ENCODE measurements around the gene TXNRD2. TPM values are rescaled to one million over a fixed set of nuclear protein-coding genes. Genes with fewer than 3 reads are reported as not detected.

Gene TXNRD2
- total RNA-seq, 4 donors from 2014 or later: 16.7 to 33.1 (median 20.3) TPM

DNA sequence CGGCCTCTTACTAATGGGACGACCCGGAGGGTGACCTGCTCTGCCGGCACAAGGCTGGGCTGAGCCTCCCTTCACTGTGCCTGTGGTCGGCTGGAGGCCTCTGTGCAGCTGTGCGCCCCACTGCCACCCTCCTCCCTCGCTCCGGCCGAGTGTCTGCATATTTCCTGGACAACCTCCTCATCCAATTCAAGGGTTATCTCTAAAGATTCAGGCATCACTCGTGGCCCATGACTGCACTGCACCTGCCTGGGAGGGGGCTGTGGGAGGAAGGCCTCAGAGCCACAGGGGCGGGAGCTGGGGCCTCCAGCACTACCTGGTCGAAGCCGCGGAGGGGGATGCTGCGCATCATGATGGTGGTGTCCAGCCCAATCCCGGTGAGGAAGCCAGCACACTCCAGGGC lies 43.9 kb downstream of the TXNRD2 start:
- Histone ChIP-seq H3K27ac (no peak overlapping the region), H3K4me3 (no peak overlapping the region), H3K4me1 (peaks cover 0 to 4% (median 0%) of the 10 kb centered on the region in 3 donors), H3K36me3 (peaks cover 0 to 95% of the 10 kb centered on the region in 2 donors), H3K9me3 (no peaks in the 10 kb centered on the region), H3K27me3 (no peaks in the 10 kb centered on the region)
- 96% methylated on average over 5 of the region's 16 CpGs; no CpG with 5 or more reads in 1 of the 2 donors for WGBS, 2 donors (ENCODE audit: low coverage in 1 of 2)
- TF ChIP-seq, protein P1, sequence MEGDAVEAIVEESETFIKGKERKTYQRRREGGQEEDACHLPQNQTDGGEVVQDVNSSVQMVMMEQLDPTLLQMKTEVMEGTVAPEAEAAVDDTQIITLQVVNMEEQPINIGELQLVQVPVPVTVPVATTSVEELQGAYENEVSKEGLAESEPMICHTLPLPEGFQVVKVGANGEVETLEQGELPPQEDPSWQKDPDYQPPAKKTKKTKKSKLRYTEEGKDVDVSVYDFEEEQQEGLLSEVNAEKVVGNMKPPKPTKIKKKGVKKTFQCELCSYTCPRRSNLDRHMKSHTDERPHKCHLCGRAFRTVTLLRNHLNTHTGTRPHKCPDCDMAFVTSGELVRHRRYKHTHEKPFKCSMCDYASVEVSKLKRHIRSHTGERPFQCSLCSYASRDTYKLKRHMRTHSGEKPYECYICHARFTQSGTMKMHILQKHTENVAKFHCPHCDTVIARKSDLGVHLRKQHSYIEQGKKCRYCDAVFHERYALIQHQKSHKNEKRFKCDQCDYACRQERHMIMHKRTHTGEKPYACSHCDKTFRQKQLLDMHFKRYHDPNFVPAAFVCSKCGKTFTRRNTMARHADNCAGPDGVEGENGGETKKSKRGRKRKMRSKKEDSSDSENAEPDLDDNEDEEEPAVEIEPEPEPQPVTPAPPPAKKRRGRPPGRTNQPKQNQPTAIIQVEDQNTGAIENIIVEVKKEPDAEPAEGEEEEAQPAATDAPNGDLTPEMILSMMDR (IDR thresholded peaks at IDR 0.05): no peak
- TF ChIP-seq EP300 (IDR thresholded peaks at IDR 0.05) (no peak), POLR2AphosphoS5 (IDR thresholded peaks at IDR 0.05) (no peak), POLR2A (IDR thresholded peaks at IDR 0.05) (no peak)
- ATAC-seq: no peak

DNA sequence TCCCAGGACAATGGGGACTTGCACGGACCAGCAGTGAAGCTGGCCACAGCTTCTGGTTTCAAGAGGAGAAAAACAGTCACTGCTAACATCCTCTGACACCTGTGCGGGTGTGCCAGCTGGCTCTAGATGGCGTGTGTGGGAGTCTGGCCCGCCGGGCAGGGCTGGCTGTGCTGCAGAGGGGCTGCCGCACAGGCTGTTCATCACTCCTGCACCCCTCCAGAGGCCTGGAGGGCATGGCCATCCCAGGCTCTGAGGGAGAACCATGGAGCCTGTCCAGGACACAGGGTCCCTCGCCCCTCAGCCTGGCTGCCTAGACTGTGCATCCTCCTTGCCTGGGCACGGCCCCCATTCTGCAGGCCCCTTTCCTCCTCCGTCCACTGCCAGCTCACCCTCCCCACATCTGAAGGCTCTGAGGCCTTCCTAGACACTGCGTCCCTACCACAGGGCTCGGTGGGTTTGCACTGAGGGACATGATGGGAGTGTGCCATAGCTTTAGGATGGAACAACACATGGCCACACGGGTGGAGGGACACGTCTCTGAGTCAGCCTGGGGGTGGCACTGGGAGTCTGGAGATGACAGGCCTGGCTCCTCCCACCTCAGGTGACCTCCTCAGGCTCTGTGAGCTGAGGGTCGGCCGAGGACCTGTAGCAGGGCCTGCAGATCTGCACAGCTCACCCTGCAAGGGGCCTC lies 44.8 kb downstream of the TXNRD2 start:
- Histone ChIP-seq H3K27me3 (no peaks in the 10 kb centered on the region), H3K4me1 (peaks cover 0 to 13% (median 2%) of the 10 kb centered on the region in 3 donors), H3K27ac (no peak overlapping the region), H3K36me3 (peaks cover 0 to 93% of the 10 kb centered on the region in 2 donors), H3K4me3 (no peak overlapping the region), H3K9me3 (no peaks in the 10 kb centered on the region)
- no peak for TF ChIP-seq EP300 (IDR thresholded peaks at IDR 0.05)
- TF ChIP-seq, protein P1 (IDR thresholded peaks at IDR 0.05): no peak
- TF ChIP-seq POLR2AphosphoS5 (IDR thresholded peaks at IDR 0.05): no peak
- no peak for TF ChIP-seq POLR2A (IDR thresholded peaks at IDR 0.05)
- no peak for ATAC-seq
- WGBS, 2 donors (ENCODE audit: low coverage in 1 of 2): no CpG with 5 or more reads among the region's 15 CpGs

DNA sequence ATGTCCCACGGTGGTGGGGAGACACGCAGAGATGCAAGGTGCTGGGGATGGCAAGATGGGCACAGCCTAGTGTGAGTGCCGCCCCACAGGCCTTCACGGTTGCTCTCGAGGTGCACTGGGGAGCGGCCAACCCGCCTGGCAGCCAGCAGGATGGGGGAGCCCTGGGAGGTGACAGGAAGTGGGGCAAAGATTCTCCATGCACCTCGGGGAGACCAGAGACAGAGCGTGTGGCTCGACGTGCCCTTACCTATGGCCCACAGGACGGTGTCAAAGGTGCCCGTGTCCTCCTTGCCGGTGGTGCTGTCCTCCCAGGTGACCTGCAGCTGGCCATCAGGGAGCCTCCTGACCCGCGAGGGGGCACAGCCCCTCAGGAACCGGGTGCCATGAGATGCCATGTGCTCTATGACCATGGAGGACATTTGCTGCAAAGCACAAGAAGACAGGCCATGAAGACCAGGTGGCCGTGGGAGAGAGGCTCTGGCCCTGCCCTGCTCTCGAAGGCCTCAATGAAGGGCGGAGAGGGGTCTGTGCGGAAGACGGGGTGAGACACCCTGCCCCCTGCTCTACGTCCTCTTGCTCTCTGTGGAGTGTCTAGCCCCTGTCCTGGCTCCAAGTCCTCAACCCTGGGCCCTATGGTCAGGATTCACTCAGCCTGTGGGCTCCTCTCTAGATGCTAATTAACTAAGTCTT lies 46.3 kb downstream of the TXNRD2 start:
- Histone ChIP-seq H3K27me3 (no peaks in the 10 kb centered on the region), H3K4me3 (no peak overlapping the region), H3K9me3 (no peaks in the 10 kb centered on the region), H3K27ac (no peak overlapping the region), H3K36me3 (peaks cover 0 to 96% of the 10 kb centered on the region in 2 donors), H3K4me1 (peaks cover 0 to 21% (median 5%) of the 10 kb centered on the region in 3 donors)
- TF ChIP-seq POLR2A (IDR thresholded peaks at IDR 0.05): no peak
- no peak for TF ChIP-seq POLR2AphosphoS5 (IDR thresholded peaks at IDR 0.05)
- TF ChIP-seq, protein P1 (IDR thresholded peaks at IDR 0.05): no peak
- TF ChIP-seq EP300 (IDR thresholded peaks at IDR 0.05): no peak
- ATAC-seq: no peak
- 91 to 98% methylated on average over 4 to 6 of the region's 23 CpGs for WGBS, 2 donors (ENCODE audit: low coverage in 1 of 2)

DNA sequence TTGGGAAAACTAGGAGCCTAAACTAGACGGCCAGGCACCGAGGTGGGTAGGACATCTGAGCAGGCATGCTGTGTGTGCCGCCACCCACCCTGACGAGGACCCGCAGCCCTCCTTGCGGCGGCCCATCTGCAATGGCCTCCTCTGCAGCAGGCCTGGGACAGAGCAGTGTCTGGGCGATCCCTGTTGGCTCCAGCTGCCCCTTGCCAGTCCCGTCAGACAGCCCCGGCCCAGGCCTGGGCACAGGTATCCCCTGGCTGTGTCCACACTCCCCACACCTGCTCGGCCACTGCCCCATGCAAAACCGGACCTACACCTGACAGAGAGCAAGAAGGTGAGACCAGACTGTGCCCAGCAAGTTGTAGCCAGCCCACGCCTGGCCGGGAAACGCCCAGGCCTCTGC lies 48.3 kb downstream of the TXNRD2 start:
- Histone ChIP-seq H3K27me3 (no peaks in the 10 kb centered on the region), H3K36me3 (peaks cover 0 to 93% of the 10 kb centered on the region in 2 donors), H3K27ac (peak overlapping the region in 1 of 4 donors; percentile 18), H3K4me3 (no peak overlapping the region), H3K4me1 (peaks cover 0 to 21% (median 5%) of the 10 kb centered on the region in 3 donors), H3K9me3 (no peaks in the 10 kb centered on the region)
- TF ChIP-seq POLR2AphosphoS5 (IDR thresholded peaks at IDR 0.05): no peak
- TF ChIP-seq POLR2A (IDR thresholded peaks at IDR 0.05): no peak
- TF ChIP-seq EP300 (IDR thresholded peaks at IDR 0.05): no peak
- TF ChIP-seq, protein P1 (IDR thresholded peaks at IDR 0.05): no peak
- WGBS, 2 donors (ENCODE audit: low coverage in 1 of 2): no CpG with 5 or more reads among the region's 15 CpGs
- ATAC-seq: no peak
